ENCODE data around the gene CLCNKB. TPM values are rescaled to one million over a fixed set of nuclear protein-coding genes. Genes with fewer than 3 reads are reported as not detected.
"Not testable (repeated sequence)": the region's sequence is repeated elsewhere in the genome, so short reads cannot be mapped to it uniquely, and the experiment has no call there.

The CLCNKB gene
- total RNA-seq, 3 donors from 2014 or later (not counting 1 experiment from before 2014, with no cell fraction given): not detected

DNA sequence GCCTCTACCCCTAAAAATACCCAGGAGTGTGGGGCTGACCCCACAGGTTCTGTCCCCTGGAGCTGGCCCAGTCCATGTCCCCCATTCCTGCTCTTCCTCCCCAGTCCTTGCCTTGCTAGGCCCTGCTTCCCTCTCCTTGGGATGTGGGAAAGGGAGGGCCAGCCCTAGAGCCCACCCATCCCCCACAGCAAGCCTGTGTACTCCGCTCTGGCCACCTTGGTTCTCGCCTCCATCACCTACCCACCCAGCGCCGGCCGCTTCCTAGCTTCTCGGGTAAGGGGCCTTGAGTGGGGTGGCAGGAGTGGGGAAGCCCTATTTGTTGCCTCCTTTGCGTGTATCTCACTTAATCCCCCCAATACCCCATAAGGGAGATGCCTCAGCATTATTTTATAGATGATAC is 6.7 kb downstream of the CLCNKB start:
- TF ChIP-seq, protein P1, sequence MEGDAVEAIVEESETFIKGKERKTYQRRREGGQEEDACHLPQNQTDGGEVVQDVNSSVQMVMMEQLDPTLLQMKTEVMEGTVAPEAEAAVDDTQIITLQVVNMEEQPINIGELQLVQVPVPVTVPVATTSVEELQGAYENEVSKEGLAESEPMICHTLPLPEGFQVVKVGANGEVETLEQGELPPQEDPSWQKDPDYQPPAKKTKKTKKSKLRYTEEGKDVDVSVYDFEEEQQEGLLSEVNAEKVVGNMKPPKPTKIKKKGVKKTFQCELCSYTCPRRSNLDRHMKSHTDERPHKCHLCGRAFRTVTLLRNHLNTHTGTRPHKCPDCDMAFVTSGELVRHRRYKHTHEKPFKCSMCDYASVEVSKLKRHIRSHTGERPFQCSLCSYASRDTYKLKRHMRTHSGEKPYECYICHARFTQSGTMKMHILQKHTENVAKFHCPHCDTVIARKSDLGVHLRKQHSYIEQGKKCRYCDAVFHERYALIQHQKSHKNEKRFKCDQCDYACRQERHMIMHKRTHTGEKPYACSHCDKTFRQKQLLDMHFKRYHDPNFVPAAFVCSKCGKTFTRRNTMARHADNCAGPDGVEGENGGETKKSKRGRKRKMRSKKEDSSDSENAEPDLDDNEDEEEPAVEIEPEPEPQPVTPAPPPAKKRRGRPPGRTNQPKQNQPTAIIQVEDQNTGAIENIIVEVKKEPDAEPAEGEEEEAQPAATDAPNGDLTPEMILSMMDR (IDR thresholded peaks at IDR 0.05): no peak
- Mint-ChIP-seq H3K27ac (no peak overlapping the region), H3K4me1 (peaks cover 0 to 12% of the 10 kb centered on the region in 2 donors), H3K4me3 (no peak overlapping the region), H3K27me3 (ENCODE audit: low read depth in 2 of 2) (peaks cover 0 to 10% of the 10 kb centered on the region in 2 donors), H3K36me3 (no peaks in the 10 kb centered on the region), H3K9me3 (no peaks in the 10 kb centered on the region)
- peaks cover 3% of the 10 kb centered on the region for H3K27me3 ChIP-seq (ENCODE audit: control insufficient read depth, insufficient read depth, low read length)
- no peak for DNase-seq
- intact Hi-C loops (cut with micrococcal nuclease): no loop called here
- no peak for ATAC-seq
- H3K27ac ChIP-seq (ENCODE audit: low read length): no peak overlapping the region
- WGBS (ENCODE audit: insufficient coverage): no CpG with 5 or more reads among the region's 7 CpGs
- H3K4me3 ChIP-seq (ENCODE audit: low read length): no peak overlapping the region
- no peaks in the 10 kb centered on the region for H3K36me3 ChIP-seq (ENCODE audit: control insufficient read depth, insufficient read depth, low read length)
- H3K4me1 ChIP-seq (ENCODE audit: control insufficient read depth, insufficient read depth, low read length): peaks cover 11% of the 10 kb centered on the region
- H3K9me3 ChIP-seq (ENCODE audit: control insufficient read depth, insufficient read depth, low read length): no peaks in the 10 kb centered on the region

DNA sequence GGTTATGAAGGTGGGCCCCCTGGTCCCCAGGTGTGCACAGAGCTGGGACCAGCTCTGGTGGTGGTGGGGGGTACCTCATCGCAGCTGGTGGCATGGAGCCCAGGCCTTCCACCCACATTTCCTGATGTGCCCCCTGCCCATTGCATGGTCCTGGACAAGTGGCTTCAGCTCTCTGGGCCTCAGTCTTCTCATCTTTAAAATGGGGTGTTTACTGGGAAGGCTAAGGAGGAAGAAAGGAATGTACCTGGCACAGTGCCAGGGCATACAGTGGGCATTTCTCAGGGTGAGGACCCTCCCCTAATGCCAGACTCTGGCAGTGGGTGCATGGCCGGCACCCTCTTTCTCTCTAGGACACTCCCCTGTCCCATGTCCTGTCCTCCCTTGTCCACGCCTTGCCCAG is 7.5 kb downstream of the CLCNKB start:
- intact Hi-C loops (cut with micrococcal nuclease): no loop called here
- H3K36me3 ChIP-seq (ENCODE audit: control insufficient read depth, insufficient read depth, low read length): no peaks in the 10 kb centered on the region
- DNase-seq: no peak
- H3K9me3 Mint-ChIP-seq: no peaks in the 10 kb centered on the region
- H3K36me3 Mint-ChIP-seq: no peaks in the 10 kb centered on the region
- H3K4me3 ChIP-seq (ENCODE audit: low read length): no peak overlapping the region
- peaks cover 0 to 10% of the 10 kb centered on the region in 2 donors for H3K27me3 Mint-ChIP-seq (ENCODE audit: low read depth in 2 of 2)
- no peak overlapping the region for H3K27ac Mint-ChIP-seq
- TF ChIP-seq, protein P1 (IDR thresholded peaks at IDR 0.05): no peak
- H3K4me3 Mint-ChIP-seq: no peak overlapping the region
- H3K4me1 Mint-ChIP-seq: peaks cover 0 to 12% of the 10 kb centered on the region in 2 donors
- no peak for ATAC-seq
- H3K27ac ChIP-seq (ENCODE audit: low read length): no peak overlapping the region
- H3K27me3 ChIP-seq (ENCODE audit: control insufficient read depth, insufficient read depth, low read length): peaks cover 3% of the 10 kb centered on the region
- H3K4me1 ChIP-seq (ENCODE audit: control insufficient read depth, insufficient read depth, low read length): peaks cover 14% of the 10 kb centered on the region
- 89% methylated on average over 3 of the region's 3 CpGs for WGBS (ENCODE audit: insufficient coverage)
- no peaks in the 10 kb centered on the region for H3K9me3 ChIP-seq (ENCODE audit: control insufficient read depth, insufficient read depth, low read length)

DNA sequence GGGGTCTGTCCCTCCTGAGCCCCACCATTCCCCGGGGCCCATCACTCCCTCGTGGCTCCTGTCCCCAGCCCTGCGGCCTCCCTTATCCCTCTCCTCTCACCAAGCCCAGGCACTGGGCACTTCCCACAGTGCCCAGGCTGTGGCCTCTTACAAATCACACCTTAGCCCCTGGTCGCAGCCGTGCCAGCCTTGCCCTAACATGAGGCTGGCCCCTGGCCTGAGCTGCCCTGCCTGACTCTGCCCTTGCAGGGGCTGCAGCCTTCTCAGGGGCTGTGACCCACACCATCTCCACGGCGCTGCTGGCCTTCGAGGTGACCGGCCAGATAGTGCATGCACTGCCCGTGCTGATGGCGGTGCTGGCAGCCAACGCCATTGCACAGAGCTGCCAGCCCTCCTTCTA is 8.4 kb downstream of the CLCNKB start:
- Mint-ChIP-seq H3K4me1 (peaks cover 0 to 12% of the 10 kb centered on the region in 2 donors), H3K27me3 (ENCODE audit: low read depth in 2 of 2) (peaks cover 0 to 10% of the 10 kb centered on the region in 2 donors)
- H3K27me3 ChIP-seq (ENCODE audit: control insufficient read depth, insufficient read depth, low read length); ATAC-seq; H3K4me3 ChIP-seq (ENCODE audit: low read length); H3K36me3 Mint-ChIP-seq; H3K27ac ChIP-seq (ENCODE audit: low read length); intact Hi-C loops (cut with micrococcal nuclease); H3K36me3 ChIP-seq (ENCODE audit: control insufficient read depth, insufficient read depth, low read length); H3K27ac Mint-ChIP-seq; H3K9me3 Mint-ChIP-seq; DNase-seq; H3K4me3 Mint-ChIP-seq; H3K9me3 ChIP-seq (ENCODE audit: control insufficient read depth, insufficient read depth, low read length): not testable (repeated sequence)
- H3K4me1 ChIP-seq (ENCODE audit: control insufficient read depth, insufficient read depth, low read length): peaks cover 17% of the 10 kb centered on the region
- WGBS (ENCODE audit: insufficient coverage): 89% methylated on average over 12 of the region's 12 CpGs

DNA sequence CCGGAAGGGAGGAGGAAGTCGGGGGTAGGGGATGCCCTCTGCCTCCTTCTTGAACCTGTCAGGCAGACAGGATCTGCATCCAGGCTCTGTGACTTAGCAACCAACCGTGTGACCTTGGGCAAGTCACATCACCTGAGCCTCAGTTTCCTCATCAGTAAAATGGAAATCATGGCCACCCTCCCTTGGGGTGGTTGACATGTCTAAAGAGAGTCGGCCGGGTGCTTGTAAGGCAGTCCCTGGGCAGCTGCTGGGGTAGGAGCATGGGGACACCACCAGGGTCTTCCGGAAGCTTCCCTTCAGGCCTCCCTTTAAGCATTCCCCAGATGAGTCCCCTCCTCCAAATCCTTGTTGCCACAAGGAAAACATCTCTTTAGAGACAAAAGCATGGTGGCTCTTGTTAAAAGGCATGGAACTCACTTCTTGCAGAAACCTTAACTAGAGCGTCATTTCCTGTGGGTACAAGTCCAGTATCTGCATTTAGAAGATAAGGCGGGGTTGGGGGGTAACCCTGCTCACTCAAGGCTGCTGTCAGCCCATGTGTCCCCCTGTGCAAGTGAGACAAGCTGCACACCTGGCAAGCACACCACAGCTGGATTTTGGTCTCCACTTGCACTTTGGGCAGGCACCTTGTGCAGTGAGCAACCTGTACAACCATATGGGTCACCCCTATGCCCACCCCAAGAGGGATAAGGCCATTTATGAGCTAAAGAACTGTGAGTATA is 10.4 kb downstream of the CLCNKB start:
- Histone ChIP-seq H3K27ac (ENCODE audit: low read length) (no peak overlapping the region), H3K9me3 (ENCODE audit: control insufficient read depth, insufficient read depth, low read length) (no peaks in the 10 kb centered on the region), H3K4me3 (ENCODE audit: low read length) (no peak overlapping the region), H3K4me1 (ENCODE audit: control insufficient read depth, insufficient read depth, low read length) (peaks cover 9% of the 10 kb centered on the region), H3K27me3 (ENCODE audit: control insufficient read depth, insufficient read depth, low read length) (peaks cover 3% of the 10 kb centered on the region), H3K36me3 (ENCODE audit: control insufficient read depth, insufficient read depth, low read length) (no peaks in the 10 kb centered on the region)
- Mint-ChIP-seq H3K4me3 (no peak overlapping the region), H3K9me3 (no peaks in the 10 kb centered on the region), H3K36me3 (no peaks in the 10 kb centered on the region), H3K27ac (no peak overlapping the region), H3K4me1 (peaks cover 0 to 8% of the 10 kb centered on the region in 2 donors), H3K27me3 (ENCODE audit: low read depth in 2 of 2) (peaks cover 0 to 10% of the 10 kb centered on the region in 2 donors)
- TF ChIP-seq, protein P1 (IDR thresholded peaks at IDR 0.05): no peak
- WGBS (ENCODE audit: insufficient coverage): 56% methylated on average over 7 of the region's 8 CpGs
- DNase-seq: no peak
- intact Hi-C loops (cut with micrococcal nuclease): no loop called here
- ATAC-seq: no peak

Measured in natural killer cell (primary cell).